HepG2 (cell line): ENCODE results near the gene STOML1. TPM values are rescaled to one million over a fixed set of nuclear protein-coding genes. Genes with fewer than 3 reads are reported as not detected.

Experiments used
- ELF1 ChIP-seq: sonication (generic); formaldehyde crosslinking; IDR thresholded peaks from 2 replicates; pipeline ENCODE4 v1.4.0; 2020; ENCODE audit warnings: missing genetic modification reagents
- RAD21 ChIP-seq: fragments of 450-650 bp; formaldehyde crosslinking; IDR thresholded peaks from 2 replicates; pipeline ENCODE4 v1.5.0; 2020; ENCODE audit warnings: mild to moderate bottlenecking
- SATB2 ChIP-seq: sonication (generic); formaldehyde crosslinking; IDR thresholded peaks from 2 replicates; pipeline ENCODE4 v1.5.0; 2020; ENCODE audit warnings: missing genetic modification reagents
- SP2 ChIP-seq: sonication (generic); formaldehyde crosslinking; IDR thresholded peaks from 2 replicates; pipeline ENCODE4 v1.5.1; 2020; ENCODE audit warnings: mild to moderate bottlenecking, missing genetic modification reagents
- SRSF1 ChIP-seq: fragments of 200-400 bp; formaldehyde crosslinking; optimal IDR thresholded peaks from 2 replicates; pipeline ENCODE3; 2017; ENCODE audit warnings: mild to moderate bottlenecking, low read depth, low read length, moderate library complexity
- ZBTB8A ChIP-seq: sonication (generic); formaldehyde crosslinking; IDR thresholded peaks from 2 replicates; pipeline ENCODE4 v1.4.0; 2020; ENCODE audit warnings: mild to moderate bottlenecking, low read depth, missing genetic modification reagents, borderline replicate concordance
- ZMAT3 ChIP-seq: sonication (generic); formaldehyde crosslinking; conservative IDR thresholded peaks from 2 replicates; pipeline ENCODE4 v1.7.0; 2021; ENCODE audit warnings: missing genetic modification reagents
- ZNF337 ChIP-seq: sonication (generic); formaldehyde crosslinking; IDR thresholded peaks from 2 replicates; pipeline ENCODE4 v1.5.1; 2020; ENCODE audit warnings: missing genetic modification reagents, low read depth, mild to moderate bottlenecking, borderline replicate concordance
- ZNF468 ChIP-seq: sonication (generic); formaldehyde crosslinking; IDR thresholded peaks from 2 replicates; pipeline ENCODE4 v1.8.0; 2022; ENCODE audit warnings: mild to moderate bottlenecking, moderate library complexity, missing genetic modification reagents
- ZNF563 ChIP-seq: sonication (generic); formaldehyde crosslinking; IDR thresholded peaks from 2 replicates; pipeline ENCODE4 v1.8.0; 2022; ENCODE audit warnings: mild to moderate bottlenecking, moderate library complexity, missing genetic modification reagents
- polyA plus RNA-seq, 8 experiments: library from polyadenylated mRNA; depleted of rRNA in 3 of 8; stranded (reverse) in 7 of 8; unstranded in 1 of 8; fragments of >200 nt; fragmentation: Illumina TruSeq in 4 of 8; extraction: Trizol in 4 of 8; gene quantifications; 2 replicates each; pipeline versions ENCODE4 v1.2.1 to v1.2.3, GENCODE V29; 2011 to 2016; ENCODE audit warnings: low read depth in 4 of 8, missing spikeins in 1 of 8, mixed read lengths in 1 of 8; ENCODE audit not compliant: insufficient read depth in 1 of 8
- total RNA-seq, 5 experiments: library from RNA; depleted of rRNA; stranded (reverse); fragments of >200 nt; fragmentation: Illumina TruSeq; extraction: Trizol; gene quantifications; 2 replicates each; pipeline ENCODE4 v1.2.3, GENCODE V29; 2016; ENCODE audit warnings: low read depth in 1 of 5
- TF ChIP-seq, protein P1 (sequence below), 2 experiments: fragments of 450-650 bp in 1 of 2; sonication (generic) in 1 of 2; formaldehyde crosslinking in 1 of 2; IDR thresholded peaks; 2 replicates each; pipeline versions ENCODE4 v1.6.1 to v1.8.0; 2016 to 2022; ENCODE audit warnings: antibody characterized with exemption in 1 of 2, mild to moderate bottlenecking in 1 of 2, missing genetic modification reagents in 1 of 2
- TF ChIP-seq, protein P2 (sequence below): sonication (generic); formaldehyde crosslinking; IDR thresholded peaks from 2 replicates; pipeline ENCODE4 v1.4.0; 2020; ENCODE audit warnings: mild to moderate bottlenecking, missing genetic modification reagents
- TF ChIP-seq, protein P3 (sequence below): sonication (generic); formaldehyde crosslinking; IDR thresholded peaks from 2 replicates; pipeline ENCODE4 v1.8.0; 2022; ENCODE audit warnings: missing genetic modification reagents, mild to moderate bottlenecking, borderline replicate concordance
- TF ChIP-seq, protein P4 (sequence below): IDR thresholded peaks from 2 replicates; pipeline ENCODE4 v1.6.1; 2016; ENCODE audit warnings: missing genetic modification reagents, missing compliant biosample characterization

Gene STOML1
- total and polyA plus RNA-seq, 2 of the 13 experiments (the other 11 are each of a cell fraction or from before 2014, with no cell fraction given) = 3.5 to 3.7 TPM

DNA sequence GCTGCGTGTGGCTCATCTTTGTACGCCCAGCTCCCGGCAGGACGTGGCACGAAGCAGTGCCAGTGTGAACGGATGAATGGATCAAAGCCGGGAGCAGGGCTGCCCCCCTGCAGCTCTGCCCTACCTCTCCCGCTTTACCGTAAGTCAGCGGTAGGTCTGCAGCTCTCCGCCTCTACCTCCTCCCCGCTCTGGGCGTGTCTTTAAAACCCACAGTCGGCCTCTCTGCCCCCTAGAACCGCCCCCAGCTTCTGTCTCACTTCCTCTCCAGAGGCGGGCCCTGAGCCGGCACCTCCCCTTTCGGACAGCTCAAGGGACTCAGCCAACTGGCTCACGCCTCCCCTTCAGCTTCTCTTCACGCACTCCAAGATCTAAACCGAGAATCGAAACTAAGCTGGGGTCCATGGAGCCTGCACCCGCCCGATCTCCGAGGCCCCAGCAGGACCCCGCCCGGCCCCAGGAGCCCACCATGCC, 2.4 kb upstream of the STOML1 start, which contains the start of gene PML (continued):
- TF ChIP-seq, protein P1, sequence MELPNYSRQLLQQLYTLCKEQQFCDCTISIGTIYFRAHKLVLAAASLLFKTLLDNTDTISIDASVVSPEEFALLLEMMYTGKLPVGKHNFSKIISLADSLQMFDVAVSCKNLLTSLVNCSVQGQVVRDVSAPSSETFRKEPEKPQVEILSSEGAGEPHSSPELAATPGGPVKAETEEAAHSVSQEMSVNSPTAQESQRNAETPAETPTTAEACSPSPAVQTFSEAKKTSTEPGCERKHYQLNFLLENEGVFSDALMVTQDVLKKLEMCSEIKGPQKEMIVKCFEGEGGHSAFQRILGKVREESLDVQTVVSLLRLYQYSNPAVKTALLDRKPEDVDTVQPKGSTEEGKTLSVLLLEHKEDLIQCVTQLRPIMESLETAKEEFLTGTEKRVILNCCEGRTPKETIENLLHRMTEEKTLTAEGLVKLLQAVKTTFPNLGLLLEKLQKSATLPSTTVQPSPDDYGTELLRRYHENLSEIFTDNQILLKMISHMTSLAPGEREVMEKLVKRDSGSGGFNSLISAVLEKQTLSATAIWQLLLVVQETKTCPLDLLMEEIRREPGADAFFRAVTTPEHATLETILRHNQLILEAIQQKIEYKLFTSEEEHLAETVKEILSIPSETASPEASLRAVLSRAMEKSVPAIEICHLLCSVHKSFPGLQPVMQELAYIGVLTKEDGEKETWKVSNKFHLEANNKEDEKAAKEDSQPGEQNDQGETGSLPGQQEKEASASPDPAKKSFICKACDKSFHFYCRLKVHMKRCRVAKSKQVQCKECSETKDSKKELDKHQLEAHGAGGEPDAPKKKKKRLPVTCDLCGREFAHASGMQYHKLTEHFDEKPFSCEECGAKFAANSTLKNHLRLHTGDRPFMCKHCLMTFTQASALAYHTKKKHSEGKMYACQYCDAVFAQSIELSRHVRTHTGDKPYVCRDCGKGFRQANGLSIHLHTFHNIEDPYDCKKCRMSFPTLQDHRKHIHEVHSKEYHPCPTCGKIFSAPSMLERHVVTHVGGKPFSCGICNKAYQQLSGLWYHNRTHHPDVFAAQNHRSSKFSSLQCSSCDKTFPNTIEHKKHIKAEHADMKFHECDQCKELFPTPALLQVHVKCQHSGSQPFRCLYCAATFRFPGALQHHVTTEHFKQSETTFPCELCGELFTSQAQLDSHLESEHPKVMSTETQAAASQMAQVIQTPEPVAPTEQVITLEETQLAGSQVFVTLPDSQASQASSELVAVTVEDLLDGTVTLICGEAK (IDR thresholded peaks at IDR 0.05) = no peak
- TF ChIP-seq, protein P1 (CRISPR knock-in tag; IDR thresholded peaks at IDR 0.05) = no peak
- TF ChIP-seq, protein P2, sequence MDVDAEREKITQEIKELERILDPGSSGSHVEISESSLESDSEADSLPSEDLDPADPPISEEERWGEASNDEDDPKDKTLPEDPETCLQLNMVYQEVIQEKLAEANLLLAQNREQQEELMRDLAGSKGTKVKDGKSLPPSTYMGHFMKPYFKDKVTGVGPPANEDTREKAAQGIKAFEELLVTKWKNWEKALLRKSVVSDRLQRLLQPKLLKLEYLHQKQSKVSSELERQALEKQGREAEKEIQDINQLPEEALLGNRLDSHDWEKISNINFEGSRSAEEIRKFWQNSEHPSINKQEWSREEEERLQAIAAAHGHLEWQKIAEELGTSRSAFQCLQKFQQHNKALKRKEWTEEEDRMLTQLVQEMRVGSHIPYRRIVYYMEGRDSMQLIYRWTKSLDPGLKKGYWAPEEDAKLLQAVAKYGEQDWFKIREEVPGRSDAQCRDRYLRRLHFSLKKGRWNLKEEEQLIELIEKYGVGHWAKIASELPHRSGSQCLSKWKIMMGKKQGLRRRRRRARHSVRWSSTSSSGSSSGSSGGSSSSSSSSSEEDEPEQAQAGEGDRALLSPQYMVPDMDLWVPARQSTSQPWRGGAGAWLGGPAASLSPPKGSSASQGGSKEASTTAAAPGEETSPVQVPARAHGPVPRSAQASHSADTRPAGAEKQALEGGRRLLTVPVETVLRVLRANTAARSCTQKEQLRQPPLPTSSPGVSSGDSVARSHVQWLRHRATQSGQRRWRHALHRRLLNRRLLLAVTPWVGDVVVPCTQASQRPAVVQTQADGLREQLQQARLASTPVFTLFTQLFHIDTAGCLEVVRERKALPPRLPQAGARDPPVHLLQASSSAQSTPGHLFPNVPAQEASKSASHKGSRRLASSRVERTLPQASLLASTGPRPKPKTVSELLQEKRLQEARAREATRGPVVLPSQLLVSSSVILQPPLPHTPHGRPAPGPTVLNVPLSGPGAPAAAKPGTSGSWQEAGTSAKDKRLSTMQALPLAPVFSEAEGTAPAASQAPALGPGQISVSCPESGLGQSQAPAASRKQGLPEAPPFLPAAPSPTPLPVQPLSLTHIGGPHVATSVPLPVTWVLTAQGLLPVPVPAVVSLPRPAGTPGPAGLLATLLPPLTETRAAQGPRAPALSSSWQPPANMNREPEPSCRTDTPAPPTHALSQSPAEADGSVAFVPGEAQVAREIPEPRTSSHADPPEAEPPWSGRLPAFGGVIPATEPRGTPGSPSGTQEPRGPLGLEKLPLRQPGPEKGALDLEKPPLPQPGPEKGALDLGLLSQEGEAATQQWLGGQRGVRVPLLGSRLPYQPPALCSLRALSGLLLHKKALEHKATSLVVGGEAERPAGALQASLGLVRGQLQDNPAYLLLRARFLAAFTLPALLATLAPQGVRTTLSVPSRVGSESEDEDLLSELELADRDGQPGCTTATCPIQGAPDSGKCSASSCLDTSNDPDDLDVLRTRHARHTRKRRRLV (CRISPR knock-in tag) = no peak
- TF ChIP-seq ZNF337 (no peak), ZMAT3 (CRISPR knock-in tag) (no peak), ELF1 (CRISPR knock-in tag) (peak; percentile 63; the same call in 1 of the 2 replicates), RAD21 (CRISPR knock-in tag) (no peak), SRSF1 (no peak), SATB2 (CRISPR knock-in tag) (no peak), ZBTB8A (no peak), SP2 (CRISPR knock-in tag) (no peak), ZNF468 (CRISPR knock-in tag) (0 out of 2 replicates have a peak, but pooled peaks have one; percentile 19), ZNF563 (CRISPR knock-in tag) (no peak)
- TF ChIP-seq, protein P3, sequence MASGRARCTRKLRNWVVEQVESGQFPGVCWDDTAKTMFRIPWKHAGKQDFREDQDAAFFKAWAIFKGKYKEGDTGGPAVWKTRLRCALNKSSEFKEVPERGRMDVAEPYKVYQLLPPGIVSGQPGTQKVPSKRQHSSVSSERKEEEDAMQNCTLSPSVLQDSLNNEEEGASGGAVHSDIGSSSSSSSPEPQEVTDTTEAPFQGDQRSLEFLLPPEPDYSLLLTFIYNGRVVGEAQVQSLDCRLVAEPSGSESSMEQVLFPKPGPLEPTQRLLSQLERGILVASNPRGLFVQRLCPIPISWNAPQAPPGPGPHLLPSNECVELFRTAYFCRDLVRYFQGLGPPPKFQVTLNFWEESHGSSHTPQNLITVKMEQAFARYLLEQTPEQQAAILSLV (CRISPR knock-in tag) = no peak
- TF ChIP-seq, protein P4, sequence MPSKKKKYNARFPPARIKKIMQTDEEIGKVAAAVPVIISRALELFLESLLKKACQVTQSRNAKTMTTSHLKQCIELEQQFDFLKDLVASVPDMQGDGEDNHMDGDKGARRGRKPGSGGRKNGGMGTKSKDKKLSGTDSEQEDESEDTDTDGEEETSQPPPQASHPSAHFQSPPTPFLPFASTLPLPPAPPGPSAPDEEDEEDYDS (CRISPR knock-in tag) = peak; percentile 85
